ENCODE results near the gene IFT43. TPM values are rescaled to one million over a fixed set of nuclear protein-coding genes. Genes with fewer than 3 reads are reported as not detected.

IFT43 gene
- total RNA-seq, 1 experiment from 2014 or later: 24.2 TPM

DNA sequence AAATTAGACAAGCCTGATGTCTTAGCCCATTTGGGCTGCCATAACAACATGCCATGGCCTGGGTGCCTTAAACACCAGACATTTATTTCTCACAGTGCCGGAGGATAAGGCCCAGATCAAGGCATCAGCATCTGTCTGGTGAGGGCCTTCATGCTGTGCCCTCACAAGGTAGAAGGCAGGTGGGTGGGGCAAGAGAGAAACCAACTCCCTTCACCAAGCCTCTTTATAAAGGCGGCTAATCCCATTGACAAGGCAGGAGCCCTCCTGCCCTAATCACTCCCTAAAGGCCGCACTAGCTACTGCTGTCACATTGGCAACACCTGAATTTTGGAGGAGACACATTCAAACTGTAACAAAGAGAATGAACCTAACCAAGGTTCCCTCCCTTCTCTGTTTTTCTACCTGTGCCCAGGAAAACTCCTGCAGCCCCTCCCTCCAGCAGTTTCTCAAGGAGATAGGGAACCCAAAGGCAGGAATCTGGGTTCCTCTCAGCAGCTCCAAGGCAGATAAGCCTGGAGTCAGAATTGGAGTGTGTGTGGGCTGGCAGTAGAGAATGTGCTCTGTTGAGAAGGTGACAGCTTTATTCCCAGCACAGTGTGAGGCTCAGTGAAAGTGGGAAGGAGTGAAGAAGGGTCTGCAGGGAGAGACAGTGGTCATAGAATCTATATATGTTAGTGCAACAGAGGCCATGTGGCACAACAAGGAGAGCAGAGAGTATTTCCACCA is 144.5 kb downstream of the IFT43 start:
- Histone ChIP-seq H3K36me3 (ENCODE audit: control insufficient read depth in 1 of 2, insufficient read depth in 2 of 2, low read length in 2 of 2) (no peaks in the 10 kb centered on the region), H3K27ac (ENCODE audit: low read depth, low read length) (no peak overlapping the region), H3K4me3 (replicated peaks in 1 of 2; ENCODE audit: low read depth in 1 of 2, low read length in 2 of 2) (no peak overlapping the region), H3K4me1 (ENCODE audit: control insufficient read depth in 1 of 2, insufficient read depth in 2 of 2, low read length in 2 of 2) (no peaks in the 10 kb centered on the region), H2AFZ (ENCODE audit: low read depth, low read length, poor library complexity, severe bottlenecking) (no peak overlapping the region), H3K9me2 (ENCODE audit: insufficient read depth) (no peaks in the 10 kb centered on the region), H3K4me2 (ENCODE audit: low read length) (no peak overlapping the region), H3K79me2 (ENCODE audit: insufficient read depth, low read length) (no peaks in the 10 kb centered on the region), H3K9ac (ENCODE audit: low read length) (no peak overlapping the region), H4K20me1 (ENCODE audit: insufficient read depth) (no peaks in the 10 kb centered on the region), H3K27me3 (ENCODE audit: insufficient read depth, low read length) (peaks cover 33% of the 10 kb centered on the region), H3K9me3 (ENCODE audit: control insufficient read depth in 1 of 2, insufficient read depth in 1 of 2, low read depth in 1 of 2, low read length in 2 of 2) (no peaks in the 10 kb centered on the region)
- TF ChIP-seq EZH2phosphoT487 (IDR thresholded peaks at IDR 0.05; ENCODE audit: borderline replicate concordance): no peak
- TF ChIP-seq, protein P1, sequence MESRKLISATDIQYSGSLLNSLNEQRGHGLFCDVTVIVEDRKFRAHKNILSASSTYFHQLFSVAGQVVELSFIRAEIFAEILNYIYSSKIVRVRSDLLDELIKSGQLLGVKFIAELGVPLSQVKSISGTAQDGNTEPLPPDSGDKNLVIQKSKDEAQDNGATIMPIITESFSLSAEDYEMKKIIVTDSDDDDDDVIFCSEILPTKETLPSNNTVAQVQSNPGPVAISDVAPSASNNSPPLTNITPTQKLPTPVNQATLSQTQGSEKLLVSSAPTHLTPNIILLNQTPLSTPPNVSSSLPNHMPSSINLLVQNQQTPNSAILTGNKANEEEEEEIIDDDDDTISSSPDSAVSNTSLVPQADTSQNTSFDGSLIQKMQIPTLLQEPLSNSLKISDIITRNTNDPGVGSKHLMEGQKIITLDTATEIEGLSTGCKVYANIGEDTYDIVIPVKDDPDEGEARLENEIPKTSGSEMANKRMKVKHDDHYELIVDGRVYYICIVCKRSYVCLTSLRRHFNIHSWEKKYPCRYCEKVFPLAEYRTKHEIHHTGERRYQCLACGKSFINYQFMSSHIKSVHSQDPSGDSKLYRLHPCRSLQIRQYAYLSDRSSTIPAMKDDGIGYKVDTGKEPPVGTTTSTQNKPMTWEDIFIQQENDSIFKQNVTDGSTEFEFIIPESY (IDR thresholded peaks at IDR 0.05; ENCODE audit: extremely low read depth, insufficient replicate concordance, low read length): no peak
- BruUV-seq (replicated peaks): no TSS peak
- ChIA-PET CTCF (no interaction called here), POLR2A (no interaction called here), RAD21 (ENCODE audit: low non-redundant PET in 1 of 2, low total read pairs in 2 of 2, uncharacterized antibody in 2 of 2, unreplicated experiment in 2 of 2) (no interaction called here)
- intact Hi-C loops (cut with micrococcal nuclease): no loop called here
- ATAC-seq: no peak
- DNase-seq (ENCODE audit: low read depth, low spot score): no peak

DNA sequence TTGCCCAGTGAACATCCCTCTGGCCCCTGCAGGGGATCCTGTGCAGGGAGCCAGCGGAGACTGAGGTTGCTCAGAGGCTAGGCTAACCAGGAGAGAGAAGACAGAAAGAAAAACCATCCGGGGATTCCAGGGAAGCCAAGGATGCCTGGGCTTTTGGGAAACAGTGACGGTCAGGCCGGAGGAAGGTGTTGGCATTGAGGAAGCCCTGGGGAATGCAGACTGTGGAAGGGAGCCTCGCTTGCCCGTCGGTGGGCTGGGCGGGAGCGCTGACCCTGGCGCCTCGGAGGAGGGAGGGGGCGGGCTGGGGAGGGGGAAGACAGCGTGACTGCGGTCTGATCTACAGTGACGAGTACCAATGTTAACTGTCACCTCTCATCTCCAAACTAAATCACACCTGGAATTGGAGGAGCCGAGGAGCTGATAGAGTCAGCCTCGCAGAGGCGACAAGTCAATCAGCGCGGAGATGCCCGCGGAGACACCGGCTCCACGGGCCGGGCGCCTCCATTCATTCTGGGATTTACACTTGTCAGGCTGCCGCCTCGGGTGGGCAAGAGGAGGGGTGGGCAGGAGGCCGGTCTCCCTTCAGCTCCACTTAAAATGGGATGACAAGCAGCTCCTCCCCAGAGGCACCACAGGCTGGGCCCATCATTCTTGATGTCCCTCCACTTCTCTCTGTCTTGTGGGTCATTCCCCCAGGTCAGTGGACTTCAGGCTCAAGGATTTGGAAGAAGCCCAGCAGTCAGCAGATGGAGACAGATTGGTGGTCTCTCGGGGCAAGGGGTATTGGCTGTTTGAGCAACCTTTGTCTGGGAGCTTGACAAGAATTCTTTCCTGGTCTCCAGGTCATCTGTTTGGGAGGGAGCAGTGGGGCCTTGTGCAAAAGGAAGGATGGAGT is 145.8 kb downstream of the IFT43 start:
- Histone ChIP-seq H3K79me2 (ENCODE audit: insufficient read depth, low read length) (no peaks in the 10 kb centered on the region), H3K9me2 (ENCODE audit: insufficient read depth) (no peaks in the 10 kb centered on the region), H3K4me1 (ENCODE audit: control insufficient read depth in 1 of 2, insufficient read depth in 2 of 2, low read length in 2 of 2) (no peaks in the 10 kb centered on the region), H3K9me3 (ENCODE audit: control insufficient read depth in 1 of 2, insufficient read depth in 1 of 2, low read depth in 1 of 2, low read length in 2 of 2) (no peaks in the 10 kb centered on the region), H3K27me3 (ENCODE audit: insufficient read depth, low read length) (peaks cover 44% of the 10 kb centered on the region), H2AFZ (ENCODE audit: low read depth, low read length, poor library complexity, severe bottlenecking) (no peak overlapping the region), H3K9ac (ENCODE audit: low read length) (no peak overlapping the region), H3K4me3 (replicated peaks in 1 of 2; ENCODE audit: low read depth in 1 of 2, low read length in 2 of 2) (no peak overlapping the region), H3K4me2 (ENCODE audit: low read length) (no peak overlapping the region), H3K36me3 (ENCODE audit: control insufficient read depth in 1 of 2, insufficient read depth in 2 of 2, low read length in 2 of 2) (no peaks in the 10 kb centered on the region), H4K20me1 (ENCODE audit: insufficient read depth) (no peaks in the 10 kb centered on the region), H3K27ac (ENCODE audit: low read depth, low read length) (no peak overlapping the region)
- ATAC-seq (no peak), DNase-seq (ENCODE audit: low read depth, low spot score) (no peak)
- intact Hi-C loops (cut with micrococcal nuclease): no loop called here
- CTCF ChIA-PET: no interaction called here
- BruUV-seq (replicated peaks): no TSS peak
- RAD21 ChIA-PET (ENCODE audit: low non-redundant PET in 1 of 2, low total read pairs in 2 of 2, uncharacterized antibody in 2 of 2, unreplicated experiment in 2 of 2): no interaction called here
- POLR2A ChIA-PET: no interaction called here
- TF ChIP-seq, protein P2, sequence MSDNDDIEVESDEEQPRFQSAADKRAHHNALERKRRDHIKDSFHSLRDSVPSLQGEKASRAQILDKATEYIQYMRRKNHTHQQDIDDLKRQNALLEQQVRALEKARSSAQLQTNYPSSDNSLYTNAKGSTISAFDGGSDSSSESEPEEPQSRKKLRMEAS (IDR thresholded peaks at IDR 0.05): no peak
- no peak for TF ChIP-seq POLR2A (IDR thresholded peaks at IDR 0.05; ENCODE audit: borderline replicate concordance, extremely low read depth, insufficient read depth, insufficient read length)
- no peak for TF ChIP-seq ELF1 (IDR thresholded peaks at IDR 0.05; ENCODE audit: borderline replicate concordance, low read depth)
- TF ChIP-seq ZFX (IDR thresholded peaks at IDR 0.05): no peak
- no peak for TF ChIP-seq FOSL1 (IDR thresholded peaks at IDR 0.05; ENCODE audit: low read depth)
- no peak for TF ChIP-seq EGR1 (IDR thresholded peaks at IDR 0.05; ENCODE audit: low read depth)
- no peak for TF ChIP-seq EZH2phosphoT487 (IDR thresholded peaks at IDR 0.05; ENCODE audit: borderline replicate concordance)
- no peak for TF ChIP-seq CEBPB (IDR thresholded peaks at IDR 0.05; ENCODE audit: low read depth)
- no peak for TF ChIP-seq SP1 (IDR thresholded peaks at IDR 0.05; ENCODE audit: low read depth)
- TF ChIP-seq RAD21 (IDR thresholded peaks at IDR 0.05; ENCODE audit: low read depth): no peak
- no peak for TF ChIP-seq CBX3 (IDR thresholded peaks at IDR 0.05; ENCODE audit: low read depth)
- TF ChIP-seq SIN3A (IDR thresholded peaks at IDR 0.05; ENCODE audit: low read depth): no peak
- TF ChIP-seq, protein P3, sequence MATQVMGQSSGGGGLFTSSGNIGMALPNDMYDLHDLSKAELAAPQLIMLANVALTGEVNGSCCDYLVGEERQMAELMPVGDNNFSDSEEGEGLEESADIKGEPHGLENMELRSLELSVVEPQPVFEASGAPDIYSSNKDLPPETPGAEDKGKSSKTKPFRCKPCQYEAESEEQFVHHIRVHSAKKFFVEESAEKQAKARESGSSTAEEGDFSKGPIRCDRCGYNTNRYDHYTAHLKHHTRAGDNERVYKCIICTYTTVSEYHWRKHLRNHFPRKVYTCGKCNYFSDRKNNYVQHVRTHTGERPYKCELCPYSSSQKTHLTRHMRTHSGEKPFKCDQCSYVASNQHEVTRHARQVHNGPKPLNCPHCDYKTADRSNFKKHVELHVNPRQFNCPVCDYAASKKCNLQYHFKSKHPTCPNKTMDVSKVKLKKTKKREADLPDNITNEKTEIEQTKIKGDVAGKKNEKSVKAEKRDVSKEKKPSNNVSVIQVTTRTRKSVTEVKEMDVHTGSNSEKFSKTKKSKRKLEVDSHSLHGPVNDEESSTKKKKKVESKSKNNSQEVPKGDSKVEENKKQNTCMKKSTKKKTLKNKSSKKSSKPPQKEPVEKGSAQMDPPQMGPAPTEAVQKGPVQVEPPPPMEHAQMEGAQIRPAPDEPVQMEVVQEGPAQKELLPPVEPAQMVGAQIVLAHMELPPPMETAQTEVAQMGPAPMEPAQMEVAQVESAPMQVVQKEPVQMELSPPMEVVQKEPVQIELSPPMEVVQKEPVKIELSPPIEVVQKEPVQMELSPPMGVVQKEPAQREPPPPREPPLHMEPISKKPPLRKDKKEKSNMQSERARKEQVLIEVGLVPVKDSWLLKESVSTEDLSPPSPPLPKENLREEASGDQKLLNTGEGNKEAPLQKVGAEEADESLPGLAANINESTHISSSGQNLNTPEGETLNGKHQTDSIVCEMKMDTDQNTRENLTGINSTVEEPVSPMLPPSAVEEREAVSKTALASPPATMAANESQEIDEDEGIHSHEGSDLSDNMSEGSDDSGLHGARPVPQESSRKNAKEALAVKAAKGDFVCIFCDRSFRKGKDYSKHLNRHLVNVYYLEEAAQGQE (IDR thresholded peaks at IDR 0.05; ENCODE audit: low read depth): no peak

Data from HCT116 (cell line).